CD14-positive monocyte (primary cell): ENCODE data around the gene CENPS. TPM values are rescaled to one million over a fixed set of nuclear protein-coding genes. Genes with fewer than 3 reads are reported as not detected.
A peak's percentile ranks its signal among the peaks of the same experiment; 100 is the strongest.

Source experiments
- DNase-seq, 3 donors: peaks; one replicate each; pipeline ENCODE4 v3.0.0-alpha.2; 2011 to 2022
- H2AFZ ChIP-seq: 2 replicates; pipeline ENCODE4 v1.6.0; 2012; ENCODE audit warnings: mild to moderate bottlenecking, low read depth, low read length, inconsistent platforms; ENCODE audit not compliant: insufficient read depth, poor library complexity, severe bottlenecking
- H3K27ac ChIP-seq, 2 donors: 1 replicate in 1 of 2; 2 replicates in 1 of 2; pipeline ENCODE4 v1.5.1; 2012 to 2013; ENCODE audit warnings: low read length in 2 of 2, control low read depth in 1 of 2, inconsistent platforms in 1 of 2, low read depth in 1 of 2, mild to moderate bottlenecking in 1 of 2
- H3K27me3 ChIP-seq, 2 donors: one replicate each; pipeline versions ENCODE4 v1.6.0 to v1.6.1; 2011 to 2013; ENCODE audit warnings: low read length in 2 of 2; ENCODE audit not compliant: control insufficient read depth in 2 of 2, insufficient read depth in 2 of 2
- H3K36me3 ChIP-seq, 2 donors: replicated peaks in 1 of 2; 1 replicate in 1 of 2; 2 replicates in 1 of 2; pipeline versions ENCODE4 v1.5.1 to v1.6.1; 2012 to 2013; ENCODE audit warnings: low read length in 2 of 2, control low read depth in 1 of 2, inconsistent platforms in 1 of 2, mild to moderate bottlenecking in 1 of 2; ENCODE audit not compliant: insufficient read depth in 2 of 2, control insufficient read depth in 1 of 2
- H3K4me1 ChIP-seq, 2 donors: 1 replicate in 1 of 2; 2 replicates in 1 of 2; pipeline versions ENCODE4 v1.5.1 to v1.6.1; 2012 to 2013; ENCODE audit warnings: low read length in 2 of 2, control low read depth in 1 of 2, inconsistent platforms in 1 of 2, mild to moderate bottlenecking in 1 of 2, moderate library complexity in 1 of 2; ENCODE audit not compliant: insufficient read depth in 2 of 2, control insufficient read depth in 1 of 2
- H3K4me2 ChIP-seq: replicated peaks from 2 replicates; pipeline ENCODE3; 2012; ENCODE audit warnings: low read length, moderate library complexity, mild to moderate bottlenecking; ENCODE audit not compliant: poor library complexity, severe bottlenecking; ENCODE audit errors: extremely low read depth
- H3K4me3 ChIP-seq, 3 experiments: fragments of 200-600 bp in 1 of 3; sonication (generic) in 1 of 3; replicated peaks in 1 of 3; 1 replicate in 2 of 3; 2 replicates in 1 of 3; pipeline ENCODE4 v1.5.1; 2011 to 2013; ENCODE audit warnings: low read length in 3 of 3, mild to moderate bottlenecking in 3 of 3, control low read depth in 2 of 3, low read depth in 2 of 3, inconsistent platforms in 1 of 3, moderate library complexity in 1 of 3
- H3K79me2 ChIP-seq: 2 replicates; pipeline ENCODE4 v1.6.0; 2012; ENCODE audit warnings: mild to moderate bottlenecking, control low read depth, inconsistent platforms, low read length, moderate library complexity; ENCODE audit not compliant: insufficient read depth
- H3K9ac ChIP-seq: 2 replicates; pipeline ENCODE4 v1.6.0; 2017; ENCODE audit warnings: low read length, mild to moderate bottlenecking; ENCODE audit not compliant: insufficient read depth, poor library complexity, severe bottlenecking
- H3K9me3 ChIP-seq, 2 donors: replicated peaks in 1 of 2; 1 replicate in 1 of 2; 2 replicates in 1 of 2; pipeline versions ENCODE4 v1.5.1 to v1.6.1; 2012 to 2013; ENCODE audit warnings: low read length in 2 of 2, control low read depth in 1 of 2; ENCODE audit not compliant: control insufficient read depth in 1 of 2, insufficient read depth in 1 of 2
- H4K20me1 ChIP-seq: 2 replicates; pipeline ENCODE4 v1.6.0; 2012; ENCODE audit warnings: mild to moderate bottlenecking, low read length, control low read depth, moderate library complexity; ENCODE audit not compliant: insufficient read depth
- H3K27ac Mint-ChIP-seq, 7 donors: one replicate each; pipeline ENCODE4 v1.8.0; 2020; ENCODE audit warnings: mild to moderate bottlenecking in 7 of 7, mixed read lengths in 7 of 7, moderate library complexity in 6 of 7, inconsistent platforms in 2 of 7
- H3K27me3 Mint-ChIP-seq, 3 donors: one replicate each; pipeline ENCODE4 v1.8.0; 2021 to 2022; ENCODE audit warnings: low read depth in 3 of 3, mild to moderate bottlenecking in 3 of 3, mixed read lengths in 3 of 3, moderate library complexity in 3 of 3, inconsistent platforms in 1 of 3
- H3K36me3 Mint-ChIP-seq, 2 donors: one replicate each; pipeline ENCODE4 v1.8.0; 2020; ENCODE audit warnings: mixed read lengths in 2 of 2, inconsistent platforms in 1 of 2, mild to moderate bottlenecking in 1 of 2
- H3K4me1 Mint-ChIP-seq: one replicate; pipeline ENCODE4 v1.8.0; 2020; ENCODE audit warnings: mild to moderate bottlenecking, mixed read lengths
- H3K4me3 Mint-ChIP-seq, 2 donors: one replicate each; pipeline ENCODE4 v1.8.0; 2020; ENCODE audit warnings: mild to moderate bottlenecking in 2 of 2, mixed read lengths in 2 of 2, moderate library complexity in 1 of 2
- H3K9me3 Mint-ChIP-seq, 7 donors: one replicate each; pipeline ENCODE4 v1.8.0; 2020 to 2022; ENCODE audit warnings: mixed read lengths in 7 of 7, mild to moderate bottlenecking in 6 of 7, moderate library complexity in 6 of 7, inconsistent platforms in 2 of 7
- WGBS: methylation state at CpG from one replicate; pipeline ENCODE4 v1.1.5; 2013; ENCODE audit warnings: missing lambda C conversion rate; ENCODE audit not compliant: insufficient coverage; 5-methylcytosine and 5-hydroxymethylcytosine counted together
- intact Hi-C, 2 donors: fragments of 100-400 bp; cut with micrococcal nuclease; formaldehyde crosslinking; loops; one replicate each; pipeline versions ENCODE4 v1.15.0 to v1.15.1; 2023
- polyA plus RNA-seq, 3 donors: library from polyadenylated mRNA; depleted of rRNA in 1 of 3; unstranded in 2 of 3; stranded (reverse) in 1 of 3; fragments of 300-500 nt in 2 of 3; fragments of >200 nt in 1 of 3; fragmentation: Illumina TruSeq in 2 of 3; gene quantifications; 1 replicate in 2 of 3; 2 replicates in 1 of 3; pipeline ENCODE4 v1.2.3, GENCODE V29; 2012 to 2021
- TF ChIP-seq, protein P1 (sequence below): fragments of 200-600 bp; IDR thresholded peaks from one replicate; pipeline ENCODE4 v1.8.0; 2022; ENCODE audit warnings: antibody characterized with exemption, mild to moderate bottlenecking

Gene CENPS
- polyA plus RNA-seq, 3 donors, result 0.48 to 3.5 (median 2.5) TPM

DNA sequence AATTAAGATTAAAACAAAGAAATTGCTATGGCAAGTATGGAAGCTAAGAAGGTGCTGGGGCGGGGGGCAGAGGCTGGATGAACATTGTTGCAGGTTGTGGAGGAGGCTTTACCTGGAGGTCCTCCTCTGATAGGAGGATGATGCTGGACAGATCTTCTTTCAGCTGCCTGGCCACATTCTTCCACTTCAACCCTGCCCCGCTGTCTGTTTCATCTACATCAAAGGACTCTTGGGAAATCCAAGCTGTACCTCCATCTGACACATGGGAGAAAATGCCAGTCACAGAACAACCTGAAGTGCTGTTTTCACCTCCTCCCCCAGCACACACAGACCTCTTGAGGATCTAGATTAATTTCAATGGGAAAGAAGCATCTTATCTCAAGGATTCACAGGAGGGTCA lies 36.8 kb downstream of the CENPS start:
- H3K27ac ChIP-seq, result no peak overlapping the region
- peaks cover 0 to 2% (median 0%) of the 10 kb centered on the region in 3 donors for H3K27me3 Mint-ChIP-seq
- H3K4me1 Mint-ChIP-seq, result peaks cover 11% of the 10 kb centered on the region

DNA sequence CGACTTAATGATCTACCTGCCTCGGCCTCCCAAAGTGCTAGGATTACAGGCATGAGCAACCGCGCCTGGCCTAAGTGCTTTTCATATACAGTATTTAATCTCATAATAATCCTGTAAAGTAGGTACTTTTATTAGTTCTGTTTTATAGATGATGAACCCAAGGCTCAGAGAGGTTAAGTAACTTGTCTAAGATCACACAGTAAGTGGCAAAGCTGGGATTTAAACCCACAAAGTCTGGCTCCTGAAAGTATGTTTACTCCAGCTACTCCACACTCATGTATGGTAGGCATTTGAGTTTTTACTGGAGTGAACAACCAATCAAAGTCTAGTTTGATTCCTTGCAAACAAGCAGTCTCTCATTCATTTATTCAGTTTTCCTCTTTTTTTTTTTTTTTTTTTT lies 39.8 kb downstream of the CENPS start:
- WGBS, result no CpG with 5 or more reads among the region's 4 CpGs
- H3K4me3 Mint-ChIP-seq, result no peak overlapping the region
- H3K4me1 Mint-ChIP-seq, result peaks cover 22% of the 10 kb centered on the region
- Histone ChIP-seq H3K9ac (no peak overlapping the region), H3K36me3 (peaks cover 28 to 41% of the 10 kb centered on the region in 2 donors), H3K27ac (no peak overlapping the region), H3K4me2 (no peak overlapping the region), H2AFZ (no peak overlapping the region), H3K4me1 (peaks cover 22 to 32% of the 10 kb centered on the region in 2 donors), H3K79me2 (peaks cover 17% of the 10 kb centered on the region), H4K20me1 (no peaks in the 10 kb centered on the region), H3K4me3 (no peak overlapping the region), H3K27me3 (no peaks in the 10 kb centered on the region), H3K9me3 (no peaks in the 10 kb centered on the region)
- DNase-seq, result no peak
- H3K36me3 Mint-ChIP-seq, result peaks cover 28 to 41% of the 10 kb centered on the region in 2 donors
- TF ChIP-seq, protein P1, sequence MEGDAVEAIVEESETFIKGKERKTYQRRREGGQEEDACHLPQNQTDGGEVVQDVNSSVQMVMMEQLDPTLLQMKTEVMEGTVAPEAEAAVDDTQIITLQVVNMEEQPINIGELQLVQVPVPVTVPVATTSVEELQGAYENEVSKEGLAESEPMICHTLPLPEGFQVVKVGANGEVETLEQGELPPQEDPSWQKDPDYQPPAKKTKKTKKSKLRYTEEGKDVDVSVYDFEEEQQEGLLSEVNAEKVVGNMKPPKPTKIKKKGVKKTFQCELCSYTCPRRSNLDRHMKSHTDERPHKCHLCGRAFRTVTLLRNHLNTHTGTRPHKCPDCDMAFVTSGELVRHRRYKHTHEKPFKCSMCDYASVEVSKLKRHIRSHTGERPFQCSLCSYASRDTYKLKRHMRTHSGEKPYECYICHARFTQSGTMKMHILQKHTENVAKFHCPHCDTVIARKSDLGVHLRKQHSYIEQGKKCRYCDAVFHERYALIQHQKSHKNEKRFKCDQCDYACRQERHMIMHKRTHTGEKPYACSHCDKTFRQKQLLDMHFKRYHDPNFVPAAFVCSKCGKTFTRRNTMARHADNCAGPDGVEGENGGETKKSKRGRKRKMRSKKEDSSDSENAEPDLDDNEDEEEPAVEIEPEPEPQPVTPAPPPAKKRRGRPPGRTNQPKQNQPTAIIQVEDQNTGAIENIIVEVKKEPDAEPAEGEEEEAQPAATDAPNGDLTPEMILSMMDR, result no peak
- H3K9me3 Mint-ChIP-seq, result no peaks in the 10 kb centered on the region
- H3K27me3 Mint-ChIP-seq, result peaks cover 0 to 2% (median 0%) of the 10 kb centered on the region in 3 donors
- H3K27ac Mint-ChIP-seq, result no peak overlapping the region
- intact Hi-C loops, result loop anchor here (5.0 to 10.0 kb wide), 3 partner anchors 38 to 85 kb away; partner anchors contain the start of gene CENPS (in 1 of the 2)

More for the DNA sequence above, 36.8 kb downstream of the CENPS start:
- Mint-ChIP-seq H3K36me3 (peaks cover 51 to 69% of the 10 kb centered on the region in 2 donors), H3K4me3 (no peak overlapping the region), H3K9me3 (peaks cover 0 to 2% (median 0%) of the 10 kb centered on the region in 7 donors), H3K27ac (peak overlapping the region in 1 of 7 donors; percentile 20)
- Histone ChIP-seq H4K20me1 (no peaks in the 10 kb centered on the region), H3K9ac (no peak overlapping the region), H3K4me1 (peaks cover 9 to 10% of the 10 kb centered on the region in 2 donors), H3K9me3 (no peaks in the 10 kb centered on the region), H3K27me3 (no peaks in the 10 kb centered on the region), H3K79me2 (peaks cover 11% of the 10 kb centered on the region), H2AFZ (no peak overlapping the region), H3K36me3 (peaks cover 48 to 68% of the 10 kb centered on the region in 2 donors), H3K4me3 (no peak overlapping the region), H3K4me2 (no peak overlapping the region)
- intact Hi-C loops, result no loop called here
- TF ChIP-seq, protein P1, result no peak
- no peak for DNase-seq
- WGBS, result 100% methylated on average over 1 of the region's 2 CpGs
